Measurements from ENCODE around the gene CYB5R2.

Gene CYB5R2

GRCh38 chr11:7672960-7673723 is at the start of gene CYB5R2:
CYB5R2 (minus strand) TSS chr11:7673500; CDS start chr11:7672825, 675 bp downstream.
- no peak for DNase-seq (ENCODE audit: low read depth)

- no peak for DNase-seq (ENCODE audit: low read depth)
Observed at GRCh38 chr11:7714786-7715185, 41.5 kb upstream of the CYB5R2 start.

GRCh38 chr11:7706377-7706776 is 33.1 kb upstream of the CYB5R2 start, which contains the start of gene OVCH2:
OVCH2 (minus strand) TSS chr11:7706477; CDS start chr11:7706394, 83 bp downstream.
- no peak for DNase-seq (ENCODE audit: low read depth)

- DNase-seq (ENCODE audit: low read depth): no peak
Observed at GRCh38 chr11:7703740-7704139, 30.4 kb upstream of the CYB5R2 start.

GRCh38 chr11:7696424-7696823 is 23.1 kb upstream of the CYB5R2 start:
- no peak for DNase-seq (ENCODE audit: low read depth)

GRCh38 chr11:7694235-7694634 is 20.9 kb upstream of the CYB5R2 start:
- DNase-seq (ENCODE audit: low read depth): no peak

GRCh38 chr11:7692426-7692825 is 19.1 kb upstream of the CYB5R2 start:
- no peak for DNase-seq (ENCODE audit: low read depth)

GRCh38 chr11:7691759-7692350 is 18.6 kb upstream of the CYB5R2 start:
- no peak for DNase-seq (ENCODE audit: low read depth)

- DNase-seq (ENCODE audit: low read depth): no peak
Observed at GRCh38 chr11:7690648-7691047, 17.3 kb upstream of the CYB5R2 start.

- no peak for DNase-seq (ENCODE audit: low read depth)
Observed at GRCh38 chr11:7689239-7689638, 15.9 kb upstream of the CYB5R2 start.

- no peak for DNase-seq (ENCODE audit: low read depth)
Observed at GRCh38 chr11:7688238-7688826, 15.0 kb upstream of the CYB5R2 start.

GRCh38 chr11:7687386-7687785 is 14.1 kb upstream of the CYB5R2 start:
- DNase-seq (ENCODE audit: low read depth): no peak

- no peak for DNase-seq (ENCODE audit: low read depth)
Observed at GRCh38 chr11:7686761-7687160, 13.5 kb upstream of the CYB5R2 start.

GRCh38 chr11:7683571-7683970 is 10.3 kb upstream of the CYB5R2 start:
- DNase-seq (ENCODE audit: low read depth): no peak

- no peak for DNase-seq (ENCODE audit: low read depth)
Observed at GRCh38 chr11:7677796-7678201, 4.5 kb upstream of the CYB5R2 start.

GRCh38 chr11:7677071-7677470 is 3.8 kb upstream of the CYB5R2 start:
- DNase-seq (ENCODE audit: low read depth): no peak

GRCh38 chr11:7675631-7676030 is 2.3 kb upstream of the CYB5R2 start:
- no peak for DNase-seq (ENCODE audit: low read depth)

- DNase-seq (ENCODE audit: low read depth): no peak
Observed at GRCh38 chr11:7673724-7674434, 579 bp upstream of the CYB5R2 start.

GRCh38 chr11:7672276-7672959 is 882 bp downstream of the CYB5R2 start:
- no peak for DNase-seq (ENCODE audit: low read depth)

- DNase-seq (ENCODE audit: low read depth): no peak
Observed at GRCh38 chr11:7671347-7672215, 1.7 kb downstream of the CYB5R2 start.

GRCh38 chr11:7670641-7671040 is 2.7 kb downstream of the CYB5R2 start:
- no peak for DNase-seq (ENCODE audit: low read depth)

Data from stimulated activated CD8-positive, alpha-beta memory T cell treated with anti-CD3 and anti-CD28 coated beads, Interleukin-12 subunit alpha, Interleukin-12 subunit beta, amount 100 ng/mL, for 4 hours (primary cell).